ENCODE data around the gene STUB1. TPM values are rescaled to one million over a fixed set of nuclear protein-coding genes. Genes with fewer than 3 reads are reported as not detected.

The STUB1 gene
- total RNA-seq, 2 donors from 2014 or later: 65.5 to 67.4 TPM

GRCh38 chr16:714558-715476 lies 34.6 kb downstream of the STUB1 start, which contains the start of gene METRN:
Gene METRN, plus strand, starts transcription at chr16:715118. Its CDS starts 172 bp downstream, at chr16:715290.
- H3K27me3 Mint-ChIP-seq: peaks cover 11% of the 10 kb centered on the region
- H3K36me3 Mint-ChIP-seq (ENCODE audit: low read depth): no peaks in the 10 kb centered on the region
- H3K27ac Mint-ChIP-seq: no peak within 1 kb of the TSS

GRCh38 chr16:715477-716199 lies 35.4 kb downstream of the STUB1 start:
- H3K27me3 Mint-ChIP-seq: peaks cover 6% of the 10 kb centered on the region
- no peak overlapping the region for H3K27ac Mint-ChIP-seq
- H3K9me3 ChIP-seq (ENCODE audit: control insufficient read depth, low read length, poor library complexity, severe bottlenecking): no peaks in the 10 kb centered on the region
- H3K4me3 Mint-ChIP-seq: peak overlapping the region; percentile 50
- DNase-seq: no peak
- peak; percentile 9 for ATAC-seq
- peaks cover 19% of the 10 kb centered on the region for H3K4me1 Mint-ChIP-seq
- H3K36me3 Mint-ChIP-seq (ENCODE audit: low read depth): no peaks in the 10 kb centered on the region

More at GRCh38 chr16:714558-715476, 34.6 kb downstream of the STUB1 start, which contains the start of gene METRN:
- Mint-ChIP-seq H3K4me1 (peaks cover 16% of the 10 kb centered on the region), H3K4me3 (peak within 1 kb of the TSS; percentile 50)
- ATAC-seq: peak; percentile 93
- DNase-seq: peak; percentile 83 to 91 (median 85)
- no peaks in the 10 kb centered on the region for H3K9me3 ChIP-seq (ENCODE audit: control insufficient read depth, low read length, poor library complexity, severe bottlenecking)

GRCh38 chr16:716200-716568 lies 36.0 kb downstream of the STUB1 start:
- ATAC-seq (no peak), DNase-seq (no peak)
- peak overlapping the region; percentile 50 for H3K4me3 Mint-ChIP-seq
- peaks cover 19% of the 10 kb centered on the region for H3K4me1 Mint-ChIP-seq
- no peaks in the 10 kb centered on the region for H3K9me3 ChIP-seq (ENCODE audit: control insufficient read depth, low read length, poor library complexity, severe bottlenecking)
- H3K36me3 Mint-ChIP-seq (ENCODE audit: low read depth): no peaks in the 10 kb centered on the region
- peaks cover 6% of the 10 kb centered on the region for H3K27me3 Mint-ChIP-seq
- H3K27ac Mint-ChIP-seq: no peak overlapping the region

- peak overlapping the region; percentile 3 for H3K4me3 Mint-ChIP-seq
- ATAC-seq: no peak
These were observed 36.6 kb downstream of the STUB1 start for GRCh38 chr16:716768-717325.

GRCh38 chr16:717450-718245 lies 37.4 kb downstream of the STUB1 start:
- Mint-ChIP-seq H3K4me1 (peaks cover 17% of the 10 kb centered on the region), H3K36me3 (ENCODE audit: low read depth) (no peaks in the 10 kb centered on the region), H3K4me3 (no peak overlapping the region), H3K27me3 (peaks cover 6% of the 10 kb centered on the region), H3K27ac (no peak overlapping the region)
- no peak for DNase-seq
- no peaks in the 10 kb centered on the region for H3K9me3 ChIP-seq (ENCODE audit: control insufficient read depth, low read length, poor library complexity, severe bottlenecking)
- no peak for ATAC-seq

More at GRCh38 chr16:716768-717325, 36.6 kb downstream of the STUB1 start:
- H3K9me3 ChIP-seq (ENCODE audit: control insufficient read depth, low read length, poor library complexity, severe bottlenecking): no peaks in the 10 kb centered on the region
- peaks cover 19% of the 10 kb centered on the region for H3K4me1 Mint-ChIP-seq
- no peak overlapping the region for H3K27ac Mint-ChIP-seq
- no peak for DNase-seq
- peaks cover 6% of the 10 kb centered on the region for H3K27me3 Mint-ChIP-seq
- no peaks in the 10 kb centered on the region for H3K36me3 Mint-ChIP-seq (ENCODE audit: low read depth)

- Mint-ChIP-seq H3K36me3 (ENCODE audit: low read depth) (no peaks in the 10 kb centered on the region), H3K27ac (no peak overlapping the region), H3K4me1 (peaks cover 16% of the 10 kb centered on the region), H3K27me3 (peaks cover 6% of the 10 kb centered on the region), H3K4me3 (no peak overlapping the region)
- no peaks in the 10 kb centered on the region for H3K9me3 ChIP-seq (ENCODE audit: control insufficient read depth, low read length, poor library complexity, severe bottlenecking)
- no peak for ATAC-seq
- DNase-seq: no peak
These were observed 38.2 kb downstream of the STUB1 start for GRCh38 chr16:718389-718788.

GRCh38 chr16:718922-719321 lies 38.7 kb downstream of the STUB1 start:
- Mint-ChIP-seq H3K27me3 (peaks cover 6% of the 10 kb centered on the region), H3K36me3 (ENCODE audit: low read depth) (no peaks in the 10 kb centered on the region), H3K27ac (no peak overlapping the region), H3K4me1 (peaks cover 16% of the 10 kb centered on the region), H3K4me3 (no peak overlapping the region)
- H3K9me3 ChIP-seq (ENCODE audit: control insufficient read depth, low read length, poor library complexity, severe bottlenecking): no peaks in the 10 kb centered on the region
- DNase-seq (no peak), ATAC-seq (no peak)

- no peaks in the 10 kb centered on the region for H3K9me3 ChIP-seq (ENCODE audit: control insufficient read depth, low read length, poor library complexity, severe bottlenecking)
- Mint-ChIP-seq H3K27me3 (peaks cover 6% of the 10 kb centered on the region), H3K27ac (no peak overlapping the region), H3K4me1 (peaks cover 14% of the 10 kb centered on the region), H3K4me3 (peak overlapping the region; percentile 83), H3K36me3 (ENCODE audit: low read depth) (no peaks in the 10 kb centered on the region)
- no peak for ATAC-seq
- DNase-seq: no peak
These were observed 39.7 kb downstream of the STUB1 start for GRCh38 chr16:719815-720446.

- ATAC-seq (peak; percentile 11), DNase-seq (no peak)
- peak overlapping the region; percentile 83 for H3K4me3 Mint-ChIP-seq
- H3K9me3 ChIP-seq (ENCODE audit: control insufficient read depth, low read length, poor library complexity, severe bottlenecking): no peaks in the 10 kb centered on the region
- peaks cover 14% of the 10 kb centered on the region for H3K4me1 Mint-ChIP-seq
- H3K36me3 Mint-ChIP-seq (ENCODE audit: low read depth): no peaks in the 10 kb centered on the region
- H3K27ac Mint-ChIP-seq: no peak overlapping the region
- peaks cover 6% of the 10 kb centered on the region for H3K27me3 Mint-ChIP-seq
These were observed 40.3 kb downstream of the STUB1 start for GRCh38 chr16:720447-720989.

- peaks cover 11% of the 10 kb centered on the region for H3K4me1 Mint-ChIP-seq
- no peaks in the 10 kb centered on the region for H3K9me3 ChIP-seq (ENCODE audit: control insufficient read depth, low read length, poor library complexity, severe bottlenecking)
- peak; percentile 56 to 62 (median 58) for DNase-seq
- H3K27ac Mint-ChIP-seq: no peak within 1 kb of the TSS
- H3K27me3 Mint-ChIP-seq: peaks cover 5% of the 10 kb centered on the region
- peak within 1 kb of the TSS; percentile 83 for H3K4me3 Mint-ChIP-seq
- ATAC-seq: peak; percentile 81
- H3K36me3 Mint-ChIP-seq (ENCODE audit: low read depth): no peaks in the 10 kb centered on the region
These were observed 41.0 kb downstream of the STUB1 start, which contains the start of gene ANTKMT for GRCh38 chr16:720990-721764. Gene ANTKMT, plus strand, starts transcription at chr16:721146. Its CDS starts 129 bp downstream, at chr16:721275.

- H3K9me3 ChIP-seq (ENCODE audit: control insufficient read depth, low read length, poor library complexity, severe bottlenecking): no peaks in the 10 kb centered on the region
- Mint-ChIP-seq H3K36me3 (ENCODE audit: low read depth) (no peaks in the 10 kb centered on the region), H3K27me3 (no peaks in the 10 kb centered on the region), H3K4me3 (peak overlapping the region; percentile 67), H3K27ac (no peak overlapping the region), H3K4me1 (peaks cover 8% of the 10 kb centered on the region)
- DNase-seq (no peak), ATAC-seq (no peak)
These were observed 41.7 kb downstream of the STUB1 start for GRCh38 chr16:721765-722540.
